HG03558 (cell line): ENCODE data around the gene HEXD.
"Not testable (repeated sequence)": the region's sequence is repeated elsewhere in the genome, so short reads cannot be mapped to it uniquely, and the experiment has no call there.

Source experiments
- ATAC-seq: cut with Tn5 transposase; IDR thresholded peaks from one replicate; pipeline ENCODE4 v1.9.1; 2021; ENCODE audit warnings: moderate number of reproducible peaks; ENCODE audit not compliant: unreplicated experiment; ENCODE audit errors: extremely low read depth

Gene HEXD

GRCh38 chr17:82450357-82451106 lies 32.4 kb downstream of the HEXD start, which contains the start of gene CYBC1:
Gene CYBC1 (minus strand): TSS chr17:82450752. CDS start chr17:82449254, 1,498 bp downstream.
- no peak for ATAC-seq

GRCh38 chr17:82452162-82452561 lies 34.0 kb downstream of the HEXD start:
- ATAC-seq, result no peak

- ATAC-seq, result not testable (repeated sequence)
These were observed 35.0 kb downstream of the HEXD start for GRCh38 chr17:82453151-82453550.

DNA sequence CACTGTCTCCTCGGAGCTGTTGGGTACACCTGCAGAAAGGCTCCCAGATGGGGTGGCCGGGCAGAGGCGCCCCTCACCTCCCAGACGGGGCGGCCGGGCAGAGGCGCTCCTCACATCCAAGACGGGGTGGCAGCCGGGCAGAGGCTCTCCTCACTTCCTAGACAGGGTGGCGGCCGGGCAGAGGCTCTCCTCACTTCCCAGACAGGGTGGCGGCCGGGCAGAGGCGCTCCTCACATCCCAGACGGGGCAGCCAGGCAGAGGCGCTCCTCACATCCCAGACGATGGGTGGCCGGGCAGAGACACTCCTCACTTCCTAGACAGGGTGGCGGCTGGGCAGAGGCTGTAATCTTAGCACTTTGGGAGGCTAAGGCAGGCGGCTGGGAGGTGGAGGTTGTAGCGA lies 35.6 kb downstream of the HEXD start:
- not testable (repeated sequence) for ATAC-seq

DNA sequence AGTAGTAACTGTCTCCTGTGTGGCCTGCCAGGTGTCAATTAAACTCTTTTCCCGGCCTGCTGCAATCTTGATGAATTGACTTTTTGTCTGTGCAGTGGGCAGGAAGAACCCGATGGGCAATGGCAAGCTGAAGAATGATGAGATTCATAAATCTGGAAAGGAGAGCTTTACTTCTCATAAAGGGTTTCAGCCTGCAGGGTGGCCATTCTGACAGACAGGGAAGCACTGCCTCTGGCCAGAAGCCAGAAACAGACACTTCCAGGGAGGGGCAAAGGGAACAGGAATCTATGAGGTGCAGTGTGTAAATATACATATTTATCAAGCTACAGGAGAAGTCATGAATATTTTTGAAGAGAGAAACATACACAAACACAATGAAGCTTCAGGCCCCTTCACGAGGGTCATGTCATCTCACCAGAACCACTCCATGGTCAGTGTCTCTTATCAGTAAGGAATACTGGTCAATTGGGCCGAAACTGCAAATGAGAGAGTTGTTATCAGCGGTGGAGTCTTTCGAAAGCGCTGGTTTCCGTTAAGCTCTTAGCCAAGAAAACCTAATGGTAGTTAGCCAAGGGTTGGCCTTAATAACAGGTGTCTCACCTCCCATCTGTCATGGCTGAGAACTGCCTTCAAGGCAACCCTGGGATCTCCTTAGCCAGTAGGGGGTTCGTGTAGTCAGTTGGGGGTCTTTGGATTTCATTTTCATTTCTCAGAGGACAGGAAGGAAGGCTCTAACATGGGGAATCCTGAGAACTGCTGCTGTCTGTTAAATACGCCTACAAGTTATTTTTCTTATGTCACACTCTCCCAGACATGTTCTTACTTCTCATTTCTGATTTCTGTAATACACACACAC lies 39.2 kb downstream of the HEXD start:
- no peak for ATAC-seq

GRCh38 chr17:82457929-82458178 lies 39.7 kb downstream of the HEXD start:
- no peak for ATAC-seq

- ATAC-seq, result peak; percentile 71
These were observed 40.2 kb downstream of the HEXD start, which contains the start of gene NARF for GRCh38 chr17:82458179-82458884. Gene NARF (plus strand): TSS chr17:82458741. CDS start chr17:82458804, 63 bp downstream.

- ATAC-seq, result no peak
These were observed 40.8 kb downstream of the HEXD start for GRCh38 chr17:82458885-82459424.

GRCh38 chr17:82459936-82460335 lies 41.8 kb downstream of the HEXD start:
- ATAC-seq, result not testable (repeated sequence)

DNA sequence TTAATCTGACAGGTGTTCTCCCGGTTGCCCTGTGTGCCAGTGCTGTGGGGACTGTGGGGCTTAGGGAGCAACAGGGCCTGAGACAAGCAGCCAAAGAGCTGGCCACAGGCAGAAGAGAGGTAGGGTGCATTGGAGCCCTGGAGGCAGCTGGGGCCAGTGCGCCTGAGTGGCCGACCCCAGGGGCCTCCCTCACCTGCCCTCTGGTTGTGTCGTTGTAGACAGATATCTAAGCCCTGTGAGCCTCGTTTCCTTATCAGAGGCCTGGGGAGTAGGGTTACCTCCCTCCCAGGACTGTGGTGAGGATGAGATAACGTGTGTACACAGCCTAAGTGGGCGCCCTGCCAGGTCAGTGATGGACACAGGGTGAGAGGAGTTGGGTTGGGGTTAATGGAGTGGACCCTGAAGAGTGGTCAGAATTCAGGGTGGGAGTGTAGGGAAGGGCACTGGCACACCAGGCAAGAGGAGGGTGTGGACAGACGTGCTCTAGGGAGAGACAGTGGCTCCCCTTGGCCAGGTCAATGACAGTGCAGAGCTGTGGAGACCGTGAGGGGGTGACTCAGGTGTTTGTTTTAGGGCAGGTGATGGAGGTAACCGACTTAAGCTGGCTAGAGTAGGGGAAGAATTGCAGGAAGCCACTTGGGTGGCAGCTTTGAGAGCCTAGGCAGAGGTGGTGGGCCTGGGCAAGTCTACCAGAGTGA lies 43.8 kb downstream of the HEXD start:
- ATAC-seq, result no peak

DNA sequence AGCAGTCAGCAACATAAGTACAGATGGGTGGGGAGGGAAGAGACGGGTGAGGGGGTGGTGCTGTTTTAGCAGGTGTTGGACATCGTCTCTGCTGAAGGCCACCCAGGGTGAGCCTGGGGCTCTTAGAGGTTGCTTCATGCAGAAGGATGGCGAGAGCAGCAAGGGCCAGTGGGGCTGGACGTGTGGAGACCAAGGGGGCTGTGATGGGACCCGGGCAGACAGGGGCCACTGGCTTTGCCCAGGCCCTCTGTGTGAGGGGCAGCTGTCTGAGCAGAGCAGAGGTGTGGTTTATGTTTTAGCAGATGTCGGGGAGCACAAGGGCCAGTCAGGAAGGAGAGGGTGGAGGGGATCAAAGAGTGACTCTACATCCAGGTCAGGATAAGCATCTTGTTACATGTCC lies 45.2 kb downstream of the HEXD start:
- ATAC-seq, result no peak

- ATAC-seq, result no peak
These were observed 45.9 kb downstream of the HEXD start for GRCh38 chr17:82463925-82464566.

- ATAC-seq, result no peak
These were observed 46.4 kb downstream of the HEXD start for GRCh38 chr17:82464567-82464929.

- no peak for ATAC-seq
These were observed 47.0 kb downstream of the HEXD start for GRCh38 chr17:82465023-82465603.

GRCh38 chr17:82468692-82469091 lies 50.5 kb downstream of the HEXD start:
- no peak for ATAC-seq

DNA sequence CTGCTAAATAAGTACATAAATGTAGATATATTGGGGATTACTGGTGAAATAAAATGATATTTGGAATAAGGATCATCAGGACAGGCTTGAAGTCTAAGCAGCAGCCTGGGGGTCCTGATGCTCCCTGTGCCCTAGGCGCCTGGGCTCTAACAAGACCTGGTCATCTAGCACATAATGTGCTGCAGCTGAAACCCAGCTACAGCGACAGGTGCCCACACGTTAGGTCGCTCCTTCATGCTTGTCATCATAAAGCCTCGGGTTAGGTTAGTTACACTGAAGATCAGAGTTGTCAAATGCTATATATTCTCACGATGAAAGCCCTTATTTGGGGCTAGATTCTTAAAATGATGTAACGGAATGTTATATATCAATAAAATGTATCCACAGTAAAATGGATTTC lies 51.9 kb downstream of the HEXD start:
- ATAC-seq, result no peak

GRCh38 chr17:82474223-82475010 lies 56.3 kb downstream of the HEXD start:
- ATAC-seq, result no peak

DNA sequence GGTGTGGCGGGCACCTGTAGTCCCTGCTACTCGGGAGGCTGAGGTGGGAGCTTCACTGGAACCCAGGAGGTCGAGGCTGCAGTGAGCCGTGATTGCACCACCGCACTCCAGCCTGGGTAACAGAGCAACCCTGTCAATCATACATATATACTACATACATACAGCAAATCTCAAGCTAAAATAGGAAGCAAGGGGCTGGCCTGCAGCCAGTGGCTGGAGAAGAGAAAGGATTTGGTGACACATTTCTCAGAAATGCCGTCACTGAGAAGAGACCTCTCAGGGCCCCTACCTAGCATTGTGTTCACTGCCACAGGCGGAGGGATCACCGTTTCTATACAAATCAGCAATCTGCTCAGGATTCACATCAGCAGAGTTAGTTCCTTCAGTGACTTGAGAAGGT lies 57.3 kb downstream of the HEXD start:
- no peak for ATAC-seq

DNA sequence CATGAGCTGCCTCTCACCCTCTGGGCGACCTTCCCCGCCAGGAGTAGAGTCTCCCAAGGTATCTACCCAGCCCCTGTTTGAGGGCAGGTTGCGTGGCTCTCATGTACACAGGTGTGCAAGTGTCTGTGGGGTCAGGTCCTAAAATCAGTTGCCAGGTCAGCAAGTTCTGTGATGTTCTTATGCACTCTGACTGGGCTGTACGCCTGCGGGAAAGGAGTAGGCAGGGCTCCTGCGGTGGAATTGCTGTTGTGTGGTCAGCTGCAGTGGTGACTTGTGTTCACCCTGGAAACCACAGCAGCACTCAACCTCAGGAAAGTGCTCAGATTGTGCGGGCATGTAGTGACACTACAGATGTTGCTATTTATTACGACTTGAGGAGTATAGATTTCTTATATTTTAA lies 59.8 kb downstream of the HEXD start:
- ATAC-seq, result no peak
